Astrocyte of the spinal cord (primary cell): ENCODE results near the gene ISG20.

ENCODE experiments used
- DNase-seq: peaks from one replicate; pipeline ENCODE4 v3.0.0; 2011; ENCODE audit warnings: low read depth, low spot score
- H3K4me3 ChIP-seq: 2 replicates; pipeline ENCODE4 v1.5.1; 2011; ENCODE audit warnings: low read depth, mild to moderate bottlenecking, low read length, moderate library complexity
- CTCF ChIP-seq: IDR thresholded peaks from 2 replicates; pipeline ENCODE4 v1.5.1; 2012; ENCODE audit warnings: low read depth, mild to moderate bottlenecking, low read length, inconsistent platforms
- in situ Hi-C: cut with HindIII; loops from 2 replicates; pipeline ENCODE4 v1.10.0; 2017; ENCODE audit warnings: low sequenced_read_pairs

ISG20 gene

GRCh38 chr15:88658972-88659931 is 20.4 kb downstream of the ISG20 start:
- H3K4me3 ChIP-seq: no peak overlapping the region
- peak; percentile 65 for DNase-seq
- in situ Hi-C loops: no loop called here
- TF ChIP-seq CTCF: no peak

- no peak for TF ChIP-seq CTCF
- in situ Hi-C loops: no loop called here
- no peak for DNase-seq
Observed at GRCh38 chr15:88661041-88661700, 22.4 kb downstream of the ISG20 start.

GRCh38 chr15:88661761-88662556 is 23.1 kb downstream of the ISG20 start:
- no peak for DNase-seq
- H3K4me3 ChIP-seq: no peak overlapping the region
- TF ChIP-seq CTCF: no peak
- in situ Hi-C loops: no loop called here

More at GRCh38 chr15:88661041-88661700, 22.4 kb downstream of the ISG20 start:
- no peak overlapping the region for H3K4me3 ChIP-seq

GRCh38 chr15:88663141-88663621 is 24.4 kb downstream of the ISG20 start:
- in situ Hi-C loops: no loop called here
- no peak for DNase-seq
- no peak overlapping the region for H3K4me3 ChIP-seq
- TF ChIP-seq CTCF: no peak

- no peak for DNase-seq
- no peak overlapping the region for H3K4me3 ChIP-seq
- no peak for TF ChIP-seq CTCF
- in situ Hi-C loops: no loop called here
Observed at GRCh38 chr15:88664151-88664778, 25.4 kb downstream of the ISG20 start.

- no peak for DNase-seq
- H3K4me3 ChIP-seq: no peak overlapping the region
- in situ Hi-C loops: no loop called here
- TF ChIP-seq CTCF: no peak
Observed at GRCh38 chr15:88674661-88675060, 35.8 kb downstream of the ISG20 start.
